ENCODE results near the gene MSMP. TPM values are rescaled to one million over a fixed set of nuclear protein-coding genes. Genes with fewer than 3 reads are reported as not detected.

MSMP gene
- polyA plus RNA-seq, 3 donors = not detected

DNA sequence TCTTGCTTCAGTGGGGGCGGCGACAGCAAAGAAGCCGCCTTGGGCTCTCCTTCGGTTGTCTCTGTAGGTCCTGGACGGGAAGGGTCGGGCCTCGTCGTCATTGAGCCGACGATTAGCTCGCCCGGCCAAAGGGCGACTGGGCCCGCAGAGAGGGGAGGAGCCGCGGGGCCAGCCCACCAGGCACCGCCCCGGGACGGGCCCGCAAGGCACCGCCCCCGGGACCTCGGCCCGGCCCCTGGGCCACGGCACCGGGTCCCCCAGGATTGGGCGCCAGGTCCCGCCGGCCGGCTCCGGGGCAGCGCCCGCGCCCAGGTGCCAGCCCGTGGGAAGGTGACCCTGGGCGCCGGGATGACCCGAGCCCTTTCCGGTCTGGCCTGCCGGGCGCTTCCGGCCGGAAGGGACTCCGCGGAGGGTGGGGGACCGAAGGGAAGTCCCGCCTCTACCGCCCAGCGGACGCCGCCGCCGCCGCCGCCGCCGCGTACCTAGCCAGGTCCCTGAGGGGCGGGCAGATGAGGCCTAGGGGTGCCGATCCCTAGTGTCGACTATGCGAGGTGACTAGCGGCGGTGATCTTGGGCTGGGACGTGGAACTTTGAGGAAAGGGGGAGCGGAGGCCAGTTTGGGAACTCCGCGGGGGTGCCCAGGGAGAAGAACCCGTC lies 5.1 kb downstream of the MSMP start, which contains the start of the genes GBA2 and RGP1:
Gene GBA2, minus strand, starts transcription at position 371 of the 657 bp plus-strand sequence. CDS start 524 bp downstream, outside the sequence.
Gene RGP1, plus strand, starts transcription at position 430 of the 657 bp plus-strand sequence. CDS start 469 bp downstream, outside the sequence.
- Histone ChIP-seq H3K27ac (ENCODE audit: low read depth in 1 of 2, low read length in 2 of 2) (peak within 1 kb of the TSS; percentile 59 to 80), H3K36me3 (replicated peaks in 1 of 2; ENCODE audit: control insufficient read depth in 1 of 2, insufficient read depth in 2 of 2, low read length in 2 of 2) (peaks cover 40 to 44% of the 10 kb centered on the region in 2 donors), H3K9ac (ENCODE audit: insufficient read depth, low read length, poor library complexity, severe bottlenecking) (peak within 1 kb of the TSS; percentile 83), H2AFZ (ENCODE audit: insufficient read depth, low read depth, low read length, poor library complexity, severe bottlenecking) (peak within 1 kb of the TSS; percentile 82), H3K9me3 (replicated peaks in 1 of 2; ENCODE audit: control insufficient read depth in 1 of 2, insufficient read depth in 1 of 2, low read length in 2 of 2) (no peaks in the 10 kb centered on the region), H4K20me1 (ENCODE audit: insufficient read depth, low read length) (peaks cover 46% of the 10 kb centered on the region), H3K79me2 (ENCODE audit: insufficient read depth, low read length) (peaks cover 52% of the 10 kb centered on the region), H3K27me3 (ENCODE audit: control insufficient read depth in 2 of 2, insufficient read depth in 2 of 2, low read length in 2 of 2) (no peaks in the 10 kb centered on the region), H3K4me3 (replicated peaks in 1 of 3; ENCODE audit: low read depth in 2 of 3, low read length in 3 of 3) (peak within 1 kb of the TSS; percentile 86 to 90 (median 89)), H3K4me1 (ENCODE audit: control insufficient read depth in 1 of 2, insufficient read depth in 2 of 2, low read length in 2 of 2) (peaks cover 46 to 50% of the 10 kb centered on the region in 2 donors), H3K4me2 (replicated peaks; ENCODE audit: extremely low read depth, low read length, poor library complexity, severe bottlenecking) (peak within 1 kb of the TSS; percentile 97)
- H3K27ac Mint-ChIP-seq = peak within 1 kb of the TSS; percentile 86 to 95 (median 91)
- H3K4me3 Mint-ChIP-seq = peak within 1 kb of the TSS; percentile 95
- peaks cover 46 to 62% of the 10 kb centered on the region in 2 donors for H3K36me3 Mint-ChIP-seq
- intact Hi-C loops (cut with micrococcal nuclease) = loop anchor here (2.0 to 5.0 kb wide), 2 partner anchors 16 to 142 kb away; partner anchors contain the start of genes CREB3 (in 2 of the 2), TLN1 (in 2 of the 2) and TESK1 (in 1 of the 2)
- WGBS (ENCODE audit: insufficient coverage) = under 1% methylated on average over 61 of the region's 69 CpGs
- TF ChIP-seq, protein P1, sequence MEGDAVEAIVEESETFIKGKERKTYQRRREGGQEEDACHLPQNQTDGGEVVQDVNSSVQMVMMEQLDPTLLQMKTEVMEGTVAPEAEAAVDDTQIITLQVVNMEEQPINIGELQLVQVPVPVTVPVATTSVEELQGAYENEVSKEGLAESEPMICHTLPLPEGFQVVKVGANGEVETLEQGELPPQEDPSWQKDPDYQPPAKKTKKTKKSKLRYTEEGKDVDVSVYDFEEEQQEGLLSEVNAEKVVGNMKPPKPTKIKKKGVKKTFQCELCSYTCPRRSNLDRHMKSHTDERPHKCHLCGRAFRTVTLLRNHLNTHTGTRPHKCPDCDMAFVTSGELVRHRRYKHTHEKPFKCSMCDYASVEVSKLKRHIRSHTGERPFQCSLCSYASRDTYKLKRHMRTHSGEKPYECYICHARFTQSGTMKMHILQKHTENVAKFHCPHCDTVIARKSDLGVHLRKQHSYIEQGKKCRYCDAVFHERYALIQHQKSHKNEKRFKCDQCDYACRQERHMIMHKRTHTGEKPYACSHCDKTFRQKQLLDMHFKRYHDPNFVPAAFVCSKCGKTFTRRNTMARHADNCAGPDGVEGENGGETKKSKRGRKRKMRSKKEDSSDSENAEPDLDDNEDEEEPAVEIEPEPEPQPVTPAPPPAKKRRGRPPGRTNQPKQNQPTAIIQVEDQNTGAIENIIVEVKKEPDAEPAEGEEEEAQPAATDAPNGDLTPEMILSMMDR (IDR thresholded peaks at IDR 0.05) = no peak
- peaks cover 0 to 2% (median 0%) of the 10 kb centered on the region in 3 donors for H3K27me3 Mint-ChIP-seq (ENCODE audit: low read depth in 3 of 3)
- H3K4me1 Mint-ChIP-seq = peaks cover 49% of the 10 kb centered on the region
- peak; percentile 61 to 62 (median 62) for DNase-seq
- H3K9me3 Mint-ChIP-seq = peaks cover 0 to 3% (median 0%) of the 10 kb centered on the region in 7 donors

DNA sequence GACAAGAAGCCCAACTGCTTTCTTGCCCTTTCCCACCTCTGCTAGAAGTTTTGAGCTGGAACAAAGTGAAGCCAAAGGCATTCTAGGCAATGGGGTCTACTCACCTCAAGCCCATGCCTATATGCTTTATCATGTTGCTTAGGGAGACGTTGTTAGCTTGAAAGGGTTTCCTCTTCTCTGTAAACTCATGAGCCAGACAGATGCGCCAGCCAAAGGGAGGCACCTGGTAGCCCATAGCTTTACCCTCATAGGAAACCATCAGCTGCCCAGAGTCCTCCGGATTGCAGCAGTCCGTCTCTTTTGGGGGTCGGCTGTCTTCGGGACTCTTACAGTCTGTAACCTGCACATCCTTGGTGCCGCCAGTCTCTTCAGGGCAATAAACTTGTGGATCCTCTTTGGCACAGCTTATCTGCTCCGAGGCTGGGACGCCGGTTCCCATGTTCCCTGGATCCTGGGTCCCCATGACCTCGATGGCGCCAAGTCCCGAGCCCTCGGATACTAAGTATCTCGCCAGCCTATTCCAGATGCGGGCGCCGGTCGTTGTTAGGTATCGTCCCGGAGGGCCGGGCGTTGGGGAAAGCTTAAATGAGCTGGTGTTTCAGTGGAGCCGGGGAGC lies 5.7 kb downstream of the MSMP start:
- intact Hi-C loops (cut with micrococcal nuclease) = loop anchor here (2.0 to 5.0 kb wide), 2 partner anchors 16 to 141 kb away; partner anchors contain the start of genes CREB3 (in 2 of the 2), TLN1 (in 2 of the 2) and TESK1 (in 1 of the 2)
- TF ChIP-seq, protein P1 (IDR thresholded peaks at IDR 0.05) = no peak
- Mint-ChIP-seq H3K4me3 (peak overlapping the region; percentile 91 to 95), H3K27ac (peak overlapping the region; percentile 86 to 95 (median 91)), H3K9me3 (no peaks in the 10 kb centered on the region), H3K27me3 (ENCODE audit: low read depth in 3 of 3) (no peaks in the 10 kb centered on the region), H3K4me1 (peaks cover 56% of the 10 kb centered on the region), H3K36me3 (peaks cover 45 to 62% of the 10 kb centered on the region in 2 donors)
- H3K4me3 ChIP-seq (replicated peaks in 1 of 3; ENCODE audit: low read depth in 2 of 3, low read length in 3 of 3) = peak overlapping the region; percentile 86 to 90 (median 89)
- H4K20me1 ChIP-seq (ENCODE audit: insufficient read depth, low read length) = peaks cover 52% of the 10 kb centered on the region
- peak overlapping the region; percentile 97 for H3K4me2 ChIP-seq (replicated peaks; ENCODE audit: extremely low read depth, low read length, poor library complexity, severe bottlenecking)
- no peaks in the 10 kb centered on the region for H3K27me3 ChIP-seq (ENCODE audit: control insufficient read depth in 2 of 2, insufficient read depth in 2 of 2, low read length in 2 of 2)
- peak overlapping the region; percentile 83 for H3K9ac ChIP-seq (ENCODE audit: insufficient read depth, low read length, poor library complexity, severe bottlenecking)
- DNase-seq = no peak
- H3K9me3 ChIP-seq (replicated peaks in 1 of 2; ENCODE audit: control insufficient read depth in 1 of 2, insufficient read depth in 1 of 2, low read length in 2 of 2) = no peaks in the 10 kb centered on the region
- peaks cover 52% of the 10 kb centered on the region for H3K79me2 ChIP-seq (ENCODE audit: insufficient read depth, low read length)
- peaks cover 53 to 57% of the 10 kb centered on the region in 2 donors for H3K4me1 ChIP-seq (ENCODE audit: control insufficient read depth in 1 of 2, insufficient read depth in 2 of 2, low read length in 2 of 2)
- peaks cover 34 to 43% of the 10 kb centered on the region in 2 donors for H3K36me3 ChIP-seq (replicated peaks in 1 of 2; ENCODE audit: control insufficient read depth in 1 of 2, insufficient read depth in 2 of 2, low read length in 2 of 2)
- WGBS (ENCODE audit: insufficient coverage) = under 1% methylated on average over 23 of the region's 24 CpGs
- H2AFZ ChIP-seq (ENCODE audit: insufficient read depth, low read depth, low read length, poor library complexity, severe bottlenecking) = peak overlapping the region; percentile 82
- H3K27ac ChIP-seq (ENCODE audit: low read depth in 1 of 2, low read length in 2 of 2) = peak overlapping the region; percentile 59 to 80
